Keratinocyte (primary cell): Measurements from ENCODE around the gene PADI1. TPM values are rescaled to one million over a fixed set of nuclear protein-coding genes. Genes with fewer than 3 reads are reported as not detected.

Experiments
- DNase-seq: peaks from one replicate; pipeline ENCODE4 v3.0.0-alpha.2; 2011; ENCODE audit warnings: low read depth, missing footprints, low spot score
- FAIRE-seq: peaks from 2 replicates; lab custom pipeline; 2011; peaks lifted over from hg19 to GRCh38; lab: Jason Lieb, UNC
- H2AFZ ChIP-seq: 2 replicates; pipeline ENCODE4 v1.6.0; 2012; ENCODE audit warnings: low read length, control low read depth, inconsistent platforms; ENCODE audit not compliant: control insufficient read depth
- H3K27ac ChIP-seq: 2 replicates; pipeline ENCODE4 v1.5.1; 2011; ENCODE audit warnings: low read length; ENCODE audit not compliant: control insufficient read depth, insufficient read depth
- H3K27me3 ChIP-seq: 3 replicates; pipeline ENCODE4 v1.6.0; 2011; ENCODE audit warnings: low read length; ENCODE audit not compliant: control insufficient read depth, insufficient read depth; ENCODE audit errors: extremely low read depth
- H3K36me3 ChIP-seq, 2 experiments: 2 replicates in 1 of 2; 3 replicates in 1 of 2; pipeline ENCODE4 v1.5.1; 2011; ENCODE audit warnings: low read length in 2 of 2, mild to moderate bottlenecking in 1 of 2; ENCODE audit not compliant: control insufficient read depth in 2 of 2, insufficient read depth in 2 of 2; ENCODE audit errors: extremely low read depth in 1 of 2
- H3K4me1 ChIP-seq: 3 replicates; pipeline ENCODE4 v1.5.1; 2011; ENCODE audit warnings: low read length; ENCODE audit not compliant: control insufficient read depth, insufficient read depth; ENCODE audit errors: extremely low read depth
- H3K4me2 ChIP-seq: 3 replicates; pipeline ENCODE4 v1.6.0; 2011; ENCODE audit warnings: low read depth, low read length; ENCODE audit not compliant: control insufficient read depth, insufficient read depth; ENCODE audit errors: extremely low read depth
- H3K4me3 ChIP-seq, 3 experiments: fragments of 200-600 bp in 1 of 3; sonication (generic) in 1 of 3; 2 replicates in 2 of 3; 3 replicates in 1 of 3; pipeline ENCODE4 v1.5.1; 2011 to 2016; ENCODE audit warnings: low read length in 3 of 3, mild to moderate bottlenecking in 3 of 3, control low read depth in 2 of 3, inconsistent platforms in 1 of 3, low read depth in 1 of 3, mixed read lengths in 1 of 3, mixed run types in 1 of 3, moderate library complexity in 1 of 3; ENCODE audit not compliant: control insufficient read depth in 2 of 3, insufficient read depth in 2 of 3; ENCODE audit errors: extremely low read depth in 1 of 3
- H3K79me2 ChIP-seq: 2 replicates; pipeline ENCODE4 v1.6.0; 2012; ENCODE audit warnings: low read length; ENCODE audit not compliant: control insufficient read depth, insufficient read depth
- H3K9ac ChIP-seq: 3 replicates; pipeline ENCODE4 v1.6.0; 2011; ENCODE audit warnings: low read length; ENCODE audit not compliant: control insufficient read depth, insufficient read depth; ENCODE audit errors: extremely low read depth
- H3K9me1 ChIP-seq: 3 replicates; pipeline ENCODE4 v1.6.0; 2011; ENCODE audit warnings: low read length; ENCODE audit not compliant: control insufficient read depth, insufficient read depth; ENCODE audit errors: extremely low read depth
- H3K9me3 ChIP-seq: 2 replicates; pipeline ENCODE4 v1.5.1; 2012; ENCODE audit warnings: low read depth, low read length; ENCODE audit not compliant: control insufficient read depth
- H4K20me1 ChIP-seq: 3 replicates; pipeline ENCODE4 v1.6.0; 2011; ENCODE audit warnings: low read length; ENCODE audit not compliant: control insufficient read depth, insufficient read depth; ENCODE audit errors: extremely low read depth
- EZH2 ChIP-seq: IDR thresholded peaks from one replicate; pipeline ENCODE4 v1.6.1; 2012; ENCODE audit warnings: inconsistent platforms, mild to moderate bottlenecking, low read length, moderate library complexity
- dilution Hi-C: fragments of 300-500 bp; cut with MboI; formaldehyde crosslinking; loops from one replicate; pipeline ENCODE4 v1.7.0; 2020; ENCODE audit warnings: low sequenced_read_pairs; ENCODE audit not compliant: extremely low pct_ligation_motif_present
- polyA plus RNA-seq, 5 experiments: library from polyadenylated mRNA; depleted of rRNA in 3 of 5; stranded (reverse) in 3 of 5; stranded (forward) in 1 of 5; unstranded in 1 of 5; fragments of >200 nt; gene quantifications; 1 replicate in 1 of 5; 2 replicates in 3 of 5; 3 replicates in 1 of 5; pipeline versions ENCODE4 v1.2.1 to v1.2.3, GENCODE V29; 2011 to 2012; ENCODE audit warnings: missing spikeins in 2 of 5, low read depth in 1 of 5, low replicate concordance in 1 of 5
- TF ChIP-seq, protein P1 (sequence below), 3 experiments: IDR thresholded peaks in 1 of 3; conservative IDR thresholded peaks in 1 of 3; optimal IDR thresholded peaks in 1 of 3; 2 replicates in 2 of 3; 3 replicates in 1 of 3; pipeline versions ENCODE3 to v1.5.1; 2011; ENCODE audit warnings: low read length in 3 of 3, mild to moderate bottlenecking in 3 of 3, moderate library complexity in 2 of 3, control low read depth in 1 of 3, inconsistent platforms in 1 of 3; ENCODE audit not compliant: insufficient read depth in 2 of 3; ENCODE audit errors: extremely low read depth in 1 of 3

Gene PADI1
- polyA plus RNA-seq, 1 donor (not counting 4 experiments of a cell fraction or from before 2014, with no cell fraction given) = 0.96 TPM

DNA sequence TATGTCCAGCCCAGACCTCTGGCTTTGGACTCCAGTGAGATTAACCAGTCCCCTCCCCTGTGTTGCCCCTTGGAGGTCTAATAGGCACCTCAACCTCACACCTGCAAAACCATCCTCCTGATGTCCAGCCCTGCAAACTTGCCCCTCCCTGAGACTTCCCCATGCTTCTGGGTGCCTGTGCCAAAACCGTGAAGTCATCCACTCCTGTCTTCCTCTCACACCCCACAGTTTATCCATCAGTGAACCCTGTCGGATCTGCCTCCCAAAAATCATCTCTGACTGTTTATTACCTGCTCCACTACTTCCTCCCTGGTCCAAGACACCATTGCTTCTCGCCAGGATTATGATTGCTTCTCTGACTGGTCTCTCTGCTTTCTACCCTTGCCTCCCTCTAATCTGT, 31.7 kb upstream of the PADI1 start:
- Histone ChIP-seq H3K36me3 (no peaks in the 10 kb centered on the region), H3K4me2 (no peak overlapping the region), H3K27ac (no peak overlapping the region), H2AFZ (no peak overlapping the region), H3K27me3 (no peaks in the 10 kb centered on the region), H3K4me1 (peaks cover 8% of the 10 kb centered on the region), H3K9me1 (no peaks in the 10 kb centered on the region), H3K79me2 (no peaks in the 10 kb centered on the region), H4K20me1 (no peaks in the 10 kb centered on the region), H3K9ac (no peak overlapping the region), H3K9me3 (peaks cover 2% of the 10 kb centered on the region), H3K4me3 (no peak overlapping the region)
- dilution Hi-C loops = no loop called here
- DNase-seq = no peak
- TF ChIP-seq, protein P1, sequence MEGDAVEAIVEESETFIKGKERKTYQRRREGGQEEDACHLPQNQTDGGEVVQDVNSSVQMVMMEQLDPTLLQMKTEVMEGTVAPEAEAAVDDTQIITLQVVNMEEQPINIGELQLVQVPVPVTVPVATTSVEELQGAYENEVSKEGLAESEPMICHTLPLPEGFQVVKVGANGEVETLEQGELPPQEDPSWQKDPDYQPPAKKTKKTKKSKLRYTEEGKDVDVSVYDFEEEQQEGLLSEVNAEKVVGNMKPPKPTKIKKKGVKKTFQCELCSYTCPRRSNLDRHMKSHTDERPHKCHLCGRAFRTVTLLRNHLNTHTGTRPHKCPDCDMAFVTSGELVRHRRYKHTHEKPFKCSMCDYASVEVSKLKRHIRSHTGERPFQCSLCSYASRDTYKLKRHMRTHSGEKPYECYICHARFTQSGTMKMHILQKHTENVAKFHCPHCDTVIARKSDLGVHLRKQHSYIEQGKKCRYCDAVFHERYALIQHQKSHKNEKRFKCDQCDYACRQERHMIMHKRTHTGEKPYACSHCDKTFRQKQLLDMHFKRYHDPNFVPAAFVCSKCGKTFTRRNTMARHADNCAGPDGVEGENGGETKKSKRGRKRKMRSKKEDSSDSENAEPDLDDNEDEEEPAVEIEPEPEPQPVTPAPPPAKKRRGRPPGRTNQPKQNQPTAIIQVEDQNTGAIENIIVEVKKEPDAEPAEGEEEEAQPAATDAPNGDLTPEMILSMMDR (optimal IDR thresholded peaks at IDR 0.05 in 1 of 3, IDR thresholded peaks at IDR 0.05 in 1 of 3, conservative IDR thresholded peaks at IDR 0.05 in 1 of 3; ENCODE audit: extremely low read depth in 1 of 3, insufficient read depth in 2 of 3, low read length in 3 of 3) = no peak
- TF ChIP-seq EZH2 = no peak
- no peak for FAIRE-seq

DNA sequence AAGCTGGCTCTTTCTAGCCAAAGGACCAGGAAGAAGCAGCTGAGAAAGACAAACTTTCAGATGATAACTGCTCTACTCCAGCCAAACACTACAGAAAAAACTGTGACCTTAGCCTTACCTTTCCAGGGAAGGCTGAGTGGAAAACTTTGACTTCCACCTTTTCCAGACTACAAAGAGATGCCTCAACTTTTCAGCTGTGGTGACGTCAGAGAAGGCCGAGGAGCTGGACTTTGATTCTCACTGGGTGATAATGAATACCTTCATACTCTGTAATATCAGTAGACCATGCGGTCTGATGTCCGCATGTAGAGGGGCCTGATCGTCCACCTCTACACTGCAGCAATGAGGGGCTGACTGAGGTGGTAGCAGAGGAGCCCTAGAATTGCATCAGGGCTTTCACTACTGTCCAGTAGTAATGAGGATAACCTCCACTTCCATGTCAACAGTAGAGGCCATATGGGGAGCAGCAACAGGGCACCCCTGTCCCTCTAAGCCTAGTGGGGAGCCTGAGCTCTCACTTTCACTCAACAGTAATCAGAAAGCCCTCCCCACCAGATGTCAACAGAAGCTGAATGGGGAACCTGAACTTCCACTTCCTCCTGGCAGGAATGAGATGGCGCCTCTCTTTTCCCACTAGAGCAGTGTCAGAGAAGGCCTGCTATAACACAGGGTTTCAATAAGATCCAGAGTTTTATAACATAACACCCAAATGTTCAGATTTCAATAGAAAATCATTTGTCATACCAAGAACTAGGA, 28.4 kb upstream of the PADI1 start:
- Histone ChIP-seq H3K9me3 (peaks cover 2% of the 10 kb centered on the region), H4K20me1 (no peaks in the 10 kb centered on the region), H3K9ac (no peak overlapping the region), H2AFZ (no peak overlapping the region), H3K36me3 (no peaks in the 10 kb centered on the region), H3K9me1 (no peaks in the 10 kb centered on the region), H3K4me2 (no peak overlapping the region), H3K4me3 (no peak overlapping the region), H3K79me2 (no peaks in the 10 kb centered on the region), H3K4me1 (no peaks in the 10 kb centered on the region), H3K27me3 (no peaks in the 10 kb centered on the region), H3K27ac (no peak overlapping the region)
- FAIRE-seq (no peak), DNase-seq (no peak)
- no peak for TF ChIP-seq EZH2
- TF ChIP-seq, protein P1 (optimal IDR thresholded peaks at IDR 0.05 in 1 of 3, IDR thresholded peaks at IDR 0.05 in 1 of 3, conservative IDR thresholded peaks at IDR 0.05 in 1 of 3; ENCODE audit: extremely low read depth in 1 of 3, insufficient read depth in 2 of 3, low read length in 3 of 3) = no peak
- dilution Hi-C loops = no loop called here
